ENCODE measurements around the gene PDGFC. TPM values are rescaled to one million over a fixed set of nuclear protein-coding genes. Genes with fewer than 3 reads are reported as not detected.

Gene PDGFC
- total and polyA plus RNA-seq, 2 of the 8 experiments (the other 6 are each of a cell fraction or from before 2014, with no cell fraction given), result 0.65 to 2.7 TPM

- Histone ChIP-seq H3K23ac (ENCODE audit: insufficient read length) (no peak overlapping the region), H2BK12ac (ENCODE audit: low read depth, low read length) (no peak overlapping the region), H4K91ac (replicated peaks; ENCODE audit: insufficient read length, low read length) (no peak overlapping the region), H3K4me1 (replicated peaks in 1 of 4; ENCODE audit: control insufficient read depth in 3 of 4, insufficient read depth in 4 of 4, low read length in 3 of 4) (peaks cover 0 to 2% (median under 1%) of the 10 kb centered on the region in 4 experiments; a peak in 3 of 7 replicates), H4K5ac (ENCODE audit: insufficient read length, low read depth, low read length) (no peak overlapping the region), H4K8ac (ENCODE audit: extremely low read depth, insufficient read depth, low read length) (no peak overlapping the region), H3K36me3 (ENCODE audit: control insufficient read depth in 2 of 4, insufficient read depth in 4 of 4, low read length in 3 of 4) (no peaks in the 10 kb centered on the region), H2BK15ac (ENCODE audit: low read length) (no peak overlapping the region), H3K4me2 (ENCODE audit: insufficient read depth in 1 of 2, low read depth in 2 of 2, low read length in 2 of 2) (no peak overlapping the region), H2BK20ac (ENCODE audit: low read length) (no peak overlapping the region), H2BK120ac (replicated peaks; ENCODE audit: low read depth, low read length) (no peak overlapping the region), H3K9ac (replicated peaks in 1 of 4; ENCODE audit: extremely low read depth in 1 of 4, low read depth in 3 of 4, low read length in 3 of 4) (no peak overlapping the region), H3K4ac (replicated peaks; ENCODE audit: insufficient read length, low read depth, low read length) (no peak overlapping the region), H3K18ac (ENCODE audit: extremely low read depth, low read length) (no peak overlapping the region), H4K20me1 (replicated peaks in 1 of 2; ENCODE audit: control insufficient read depth in 1 of 2, insufficient read depth in 2 of 2, low read length in 2 of 2) (no peaks in the 10 kb centered on the region), H3K27ac (ENCODE audit: low read depth, low read length) (no peak overlapping the region), H2AK5ac (ENCODE audit: low read depth, low read length) (no peak overlapping the region), H2AFZ (ENCODE audit: low read length) (no peak overlapping the region), H3K9me3 (ENCODE audit: insufficient read depth in 2 of 2, low read depth in 1 of 2, low read length in 1 of 2) (no peaks in the 10 kb centered on the region), H2BK5ac (ENCODE audit: low read depth, low read length) (no peak overlapping the region), H3K79me1 (ENCODE audit: low read depth, low read length) (no peaks in the 10 kb centered on the region), H3K14ac (ENCODE audit: insufficient read length) (no peak overlapping the region), H3K23me2 (ENCODE audit: low read depth, low read length) (no peaks in the 10 kb centered on the region), H3K79me2 (ENCODE audit: control insufficient read depth in 1 of 2, insufficient read depth in 2 of 2, low read length in 2 of 2) (no peaks in the 10 kb centered on the region), H3K56ac (replicated peaks; ENCODE audit: insufficient read length, low read depth, low read length) (no peak overlapping the region), H3K4me3 (ENCODE audit: extremely low read depth in 1 of 4, insufficient read depth in 2 of 4, low read depth in 3 of 4, low read length in 4 of 4) (no peak overlapping the region), H3K27me3 (replicated peaks in 1 of 4; ENCODE audit: control insufficient read depth in 3 of 4, extremely low read depth in 1 of 4, insufficient read depth in 3 of 4, low read length in 3 of 4) (no peaks in the 10 kb centered on the region; a peak in 2 of 7 replicates)
- FAIRE-seq, result no peak
- POLR2A ChIA-PET (ENCODE audit: partially characterized antibody), result no interaction called here
- CTCF ChIA-PET (ENCODE audit: partially characterized antibody), result interaction anchor here (0.6 to 1.0 kb wide), 4 partner anchors 8 to 806 kb away, joined by 3 to 5 read pairs (median 3); no protein-coding TSS in a partner anchor
- TF ChIP-seq CHD2 (IDR thresholded peaks at IDR 0.05; ENCODE audit: low read length) (no peak), KDM1A (IDR thresholded peaks at IDR 0.05; ENCODE audit: borderline replicate concordance, low read length) (no peak), MAFK (IDR thresholded peaks at IDR 0.05; ENCODE audit: low read depth, low read length) (no peak), SIRT6 (IDR thresholded peaks at IDR 0.05; ENCODE audit: low read length) (no peak), SP1 (IDR thresholded peaks at IDR 0.05; ENCODE audit: low read depth, low read length) (no peak)
- TF ChIP-seq, protein P1, sequence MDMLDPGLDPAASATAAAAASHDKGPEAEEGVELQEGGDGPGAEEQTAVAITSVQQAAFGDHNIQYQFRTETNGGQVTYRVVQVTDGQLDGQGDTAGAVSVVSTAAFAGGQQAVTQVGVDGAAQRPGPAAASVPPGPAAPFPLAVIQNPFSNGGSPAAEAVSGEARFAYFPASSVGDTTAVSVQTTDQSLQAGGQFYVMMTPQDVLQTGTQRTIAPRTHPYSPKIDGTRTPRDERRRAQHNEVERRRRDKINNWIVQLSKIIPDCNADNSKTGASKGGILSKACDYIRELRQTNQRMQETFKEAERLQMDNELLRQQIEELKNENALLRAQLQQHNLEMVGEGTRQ (IDR thresholded peaks at IDR 0.05; ENCODE audit: low read length), result no peak
- TF ChIP-seq, protein P2, sequence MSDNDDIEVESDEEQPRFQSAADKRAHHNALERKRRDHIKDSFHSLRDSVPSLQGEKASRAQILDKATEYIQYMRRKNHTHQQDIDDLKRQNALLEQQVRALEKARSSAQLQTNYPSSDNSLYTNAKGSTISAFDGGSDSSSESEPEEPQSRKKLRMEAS (IDR thresholded peaks at IDR 0.05), result no peak
- DNase-seq (ENCODE audit: low read depth in 1 of 2, low spot score in 2 of 2), result no peak
- 76% methylated on average over 6 of the region's 6 CpGs; no CpG with 5 or more reads in 1 of the 2 experiments for WGBS, 2 experiments (ENCODE audit: extremely low coverage in 1 of 2, insufficient coverage in 1 of 2, insufficient read length in 1 of 2, insufficient replicate concordance in 2 of 2, low coverage in 1 of 2, low lambda C conversion rate in 2 of 2, missing lambda C conversion rate in 1 of 2)
These were observed 6.0 kb upstream of the PDGFC start for GRCh38 chr4:156977435-156978160.
